Pons (tissue), 1 donor: Measurements from ENCODE around the gene KATNB1.
"Not testable (repeated sequence)": the region's sequence is repeated elsewhere in the genome, so short reads cannot be mapped to it uniquely, and the experiment has no call there.

ENCODE experiments used
- DNase-seq: peaks from one replicate; pipeline ENCODE4 v3.0.0-alpha.2; 2016; ENCODE audit warnings: low spot score

Gene KATNB1

GRCh38 chr16:57726433-57726947, 9.1 kb upstream of the KATNB1 start:
- DNase-seq: no peak

- DNase-seq: no peak
Measured at GRCh38 chr16:57727610-57728009, 8.0 kb upstream of the KATNB1 start.

GRCh38 chr16:57728336-57729181, 7.0 kb upstream of the KATNB1 start:
- no peak for DNase-seq

GRCh38 chr16:57729182-57729484, 6.4 kb upstream of the KATNB1 start:
- no peak for DNase-seq

GRCh38 chr16:57729852-57730251, 5.7 kb upstream of the KATNB1 start:
- DNase-seq: not testable (repeated sequence)

- no peak for DNase-seq
Measured at GRCh38 chr16:57730771-57731730, 4.5 kb upstream of the KATNB1 start.

GRCh38 chr16:57732037-57732436, 3.5 kb upstream of the KATNB1 start:
- no peak for DNase-seq

GRCh38 chr16:57732714-57733113, 2.9 kb upstream of the KATNB1 start:
- DNase-seq: no peak

- no peak for DNase-seq
Measured at GRCh38 chr16:57734308-57734924, 1.2 kb upstream of the KATNB1 start.

GRCh38 chr16:57734925-57735754, 430 bp upstream of the KATNB1 start:
- DNase-seq: peak; percentile 100

GRCh38 chr16:57736419-57737351, 1.1 kb downstream of the KATNB1 start:
- peak; percentile 49 for DNase-seq

GRCh38 chr16:57738844-57739243, 3.3 kb downstream of the KATNB1 start:
- no peak for DNase-seq

GRCh38 chr16:57739756-57740422, 4.3 kb downstream of the KATNB1 start:
- DNase-seq: no peak

- no peak for DNase-seq
Measured at GRCh38 chr16:57740423-57741071, 5.0 kb downstream of the KATNB1 start.

GRCh38 chr16:57741660-57742191, 6.2 kb downstream of the KATNB1 start:
- no peak for DNase-seq

- no peak for DNase-seq
Measured at GRCh38 chr16:57742543-57742942, 7.0 kb downstream of the KATNB1 start.

GRCh38 chr16:57743458-57743857, 7.9 kb downstream of the KATNB1 start:
- no peak for DNase-seq

GRCh38 chr16:57743886-57744641, 8.5 kb downstream of the KATNB1 start:
- DNase-seq: no peak
